HG03378 (cell line): ENCODE measurements around the gene HMGB2.

Experiments
- ATAC-seq: cut with Tn5 transposase; IDR thresholded peaks from one replicate; pipeline ENCODE4 v1.9.1; 2021; ENCODE audit warnings: mild to moderate bottlenecking, moderate library complexity; ENCODE audit not compliant: unreplicated experiment

Gene HMGB2

GRCh38 chr4:173334891-173335752 lies 964 bp upstream of the HMGB2 start:
- ATAC-seq, result peak; percentile 35

DNA sequence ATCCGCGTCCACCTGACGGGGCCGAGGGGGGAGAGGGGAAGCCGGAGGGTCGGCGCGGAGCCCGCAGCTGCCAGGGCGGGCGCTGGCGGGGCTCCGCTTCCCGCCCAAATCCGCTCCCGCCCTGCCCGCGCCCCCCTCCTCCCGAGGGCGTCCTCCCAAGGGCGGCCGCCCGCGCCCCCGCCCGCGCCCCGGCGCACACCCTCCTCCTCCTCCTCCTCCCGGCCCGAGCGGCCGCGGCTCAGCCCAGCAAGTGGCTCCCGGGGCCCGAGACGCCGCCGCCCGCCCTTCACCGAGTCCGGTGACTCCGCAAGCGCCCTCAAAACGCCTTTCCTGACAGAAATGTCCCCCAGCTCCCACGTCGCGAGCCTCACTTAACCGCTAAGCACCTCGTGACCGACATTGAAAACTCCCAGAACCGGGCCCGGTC lies 487 bp downstream of the HMGB2 start:
- no peak for ATAC-seq

DNA sequence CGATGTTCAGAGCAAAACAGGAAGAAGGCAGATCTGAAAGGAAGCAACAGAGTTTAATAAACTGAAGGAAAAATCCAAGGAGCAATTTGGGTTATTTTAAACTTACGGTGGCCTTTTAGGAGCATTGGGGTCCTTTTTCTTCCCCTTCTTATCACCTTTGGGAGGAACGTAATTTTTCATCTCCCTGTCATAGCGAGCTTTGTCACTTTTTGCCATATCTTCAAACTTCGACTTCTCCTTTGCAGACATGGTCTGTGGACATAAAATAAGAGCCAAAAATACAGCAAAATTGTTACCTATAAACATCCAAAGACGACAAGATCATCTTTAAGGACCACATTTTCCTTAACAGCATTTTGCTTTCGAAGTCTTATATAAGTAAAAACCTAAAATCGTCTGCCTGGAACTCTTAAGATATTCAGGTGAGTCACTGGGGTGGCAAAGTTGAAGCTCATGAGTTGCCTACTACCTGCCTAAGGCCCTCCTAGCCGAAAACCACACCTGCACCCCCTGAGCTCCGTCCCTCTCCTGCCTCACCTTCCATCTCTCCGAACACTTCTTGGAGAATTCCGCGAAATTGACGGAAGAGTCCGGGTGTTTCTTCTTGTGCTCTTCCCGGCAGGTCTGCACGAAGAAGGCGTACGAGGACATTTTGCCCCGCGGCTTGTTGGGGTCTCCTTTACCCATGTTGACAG lies 1.0 kb downstream of the HMGB2 start:
- no peak for ATAC-seq

DNA sequence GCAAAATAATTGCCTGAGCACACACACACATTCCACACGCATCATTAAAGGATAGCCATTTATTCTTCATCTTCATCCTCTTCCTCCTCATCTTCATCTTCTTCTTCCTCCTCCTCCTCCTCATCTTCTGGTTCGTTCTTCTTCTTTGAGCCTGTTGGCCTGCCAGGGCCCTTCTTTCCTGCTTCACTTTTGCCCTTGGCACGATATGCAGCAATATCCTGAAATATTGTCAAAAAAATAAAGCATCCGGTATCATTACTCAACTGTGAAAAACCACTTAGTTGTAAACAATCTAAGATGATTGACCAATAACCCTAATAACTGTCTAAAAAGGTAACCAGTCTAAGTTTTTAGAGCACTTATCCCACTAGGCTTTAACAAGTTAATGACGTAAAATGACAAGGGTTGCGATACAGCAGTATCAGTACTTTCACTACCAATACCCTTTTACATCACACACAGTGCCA lies 2.1 kb downstream of the HMGB2 start:
- ATAC-seq, result no peak

- ATAC-seq, result no peak
Observed at GRCh38 chr4:173330590-173330989, 3.6 kb downstream of the HMGB2 start.

DNA sequence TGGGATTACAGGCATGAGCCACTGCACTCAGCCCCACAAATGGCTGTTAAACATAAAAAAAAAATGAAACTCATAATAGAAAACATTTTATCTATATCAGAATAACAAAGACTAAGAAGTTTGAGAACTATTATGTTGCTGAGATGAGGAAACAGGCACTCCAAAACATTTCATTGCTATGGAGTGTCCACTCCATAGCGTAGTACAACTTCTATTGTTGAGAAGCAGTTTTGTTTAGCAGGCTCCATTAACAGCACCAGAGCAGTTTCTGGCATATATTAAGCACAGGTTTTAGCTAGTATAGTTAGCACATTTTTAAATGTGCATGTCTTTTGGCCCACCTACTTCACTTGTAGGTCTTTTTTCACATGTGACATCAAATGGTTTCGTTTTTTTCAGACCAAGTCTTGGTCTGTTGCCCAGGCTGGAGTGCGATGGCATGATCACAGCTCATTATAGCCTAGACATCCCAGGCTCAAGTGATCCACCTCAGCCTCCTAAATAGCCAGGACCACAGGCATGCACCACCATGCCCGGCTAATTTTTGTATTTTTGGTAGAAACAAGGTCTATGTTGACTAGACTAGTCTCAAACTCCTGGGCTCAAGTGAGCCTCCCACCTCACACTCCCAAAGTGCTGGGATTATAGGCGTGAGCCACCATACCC lies 5.8 kb downstream of the HMGB2 start:
- ATAC-seq, result no peak

GRCh38 chr4:173325007-173325736 lies 9.0 kb downstream of the HMGB2 start:
- ATAC-seq, result no peak

DNA sequence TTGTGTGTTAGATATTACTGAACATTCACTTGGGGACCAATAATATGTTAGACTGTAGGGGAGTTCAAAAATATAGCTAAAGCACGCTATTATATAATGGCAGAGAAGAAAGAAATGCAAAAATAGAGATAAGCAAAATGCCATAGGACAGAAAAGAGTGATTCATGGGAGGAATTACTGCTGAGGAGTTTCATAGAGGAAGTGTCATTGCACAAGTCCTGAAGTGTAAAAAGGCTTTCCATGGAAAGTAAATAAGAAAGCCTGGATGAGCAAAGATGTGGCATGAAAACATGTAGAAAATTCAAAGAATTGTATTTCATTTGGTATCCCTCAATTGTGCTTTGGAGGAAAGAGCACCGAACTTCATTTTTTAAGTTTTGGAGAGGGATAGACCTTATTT lies 14.5 kb downstream of the HMGB2 start:
- ATAC-seq, result no peak

DNA sequence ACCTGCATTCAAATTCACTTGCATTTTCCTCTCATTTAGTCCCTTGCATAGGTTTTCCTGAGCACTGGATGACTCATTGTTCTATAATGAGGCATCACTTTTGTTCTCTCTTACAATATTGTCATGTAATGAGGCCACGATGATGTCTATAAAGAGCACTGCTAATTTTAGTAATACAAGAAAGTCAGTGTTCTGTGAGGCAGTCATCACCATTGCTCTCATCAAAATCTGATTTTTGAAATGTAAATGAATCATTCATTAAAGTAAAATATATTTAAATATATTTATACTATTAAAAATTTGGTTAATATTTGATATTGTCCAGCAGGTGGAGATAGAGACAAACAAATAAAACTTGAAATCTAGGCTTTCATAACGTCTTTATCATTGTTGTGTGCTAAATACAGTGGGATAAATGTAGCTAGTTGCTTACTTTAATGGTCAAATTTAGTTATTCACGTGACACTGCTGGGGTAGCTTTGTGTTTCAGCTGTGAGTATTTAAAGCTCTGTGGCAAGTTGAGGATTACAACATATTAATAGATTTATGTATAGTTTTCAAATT lies 15.4 kb downstream of the HMGB2 start:
- peak; percentile 37 for ATAC-seq

- ATAC-seq, result no peak
Observed at GRCh38 chr4:173318240-173318639, 15.9 kb downstream of the HMGB2 start.

GRCh38 chr4:173317004-173317403 lies 17.2 kb downstream of the HMGB2 start:
- ATAC-seq, result peak; percentile 37

- ATAC-seq, result no peak
Observed at GRCh38 chr4:173316060-173316459, 18.1 kb downstream of the HMGB2 start.

GRCh38 chr4:173314715-173315114 lies 19.4 kb downstream of the HMGB2 start:
- ATAC-seq, result no peak

DNA sequence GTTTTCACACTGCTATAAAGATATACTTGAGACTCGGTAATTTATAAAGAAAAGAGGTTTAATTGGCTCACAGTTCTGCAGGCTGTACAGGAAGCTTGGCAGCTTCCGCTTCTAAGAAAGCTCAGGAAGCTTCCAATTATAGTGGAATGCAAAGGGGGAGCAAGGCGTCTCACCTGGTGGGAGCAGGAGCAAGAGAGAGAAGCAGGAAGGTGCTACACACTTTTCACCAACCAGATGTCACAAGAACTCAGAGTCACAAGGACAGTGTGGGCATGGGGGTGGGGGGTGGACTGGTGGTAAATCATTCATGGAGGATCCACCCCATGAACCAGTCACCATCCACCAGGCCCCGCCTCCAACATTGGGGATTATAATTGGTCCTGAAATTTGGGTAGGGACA lies 22.8 kb downstream of the HMGB2 start:
- ATAC-seq, result no peak

GRCh38 chr4:173307778-173308177 lies 26.4 kb downstream of the HMGB2 start:
- no peak for ATAC-seq

GRCh38 chr4:173301518-173302201 lies 32.5 kb downstream of the HMGB2 start:
- ATAC-seq, result peak; percentile 57

GRCh38 chr4:173294444-173294843 lies 39.7 kb downstream of the HMGB2 start:
- no peak for ATAC-seq

- no peak for ATAC-seq
Observed at GRCh38 chr4:173293663-173294062, 40.5 kb downstream of the HMGB2 start.

DNA sequence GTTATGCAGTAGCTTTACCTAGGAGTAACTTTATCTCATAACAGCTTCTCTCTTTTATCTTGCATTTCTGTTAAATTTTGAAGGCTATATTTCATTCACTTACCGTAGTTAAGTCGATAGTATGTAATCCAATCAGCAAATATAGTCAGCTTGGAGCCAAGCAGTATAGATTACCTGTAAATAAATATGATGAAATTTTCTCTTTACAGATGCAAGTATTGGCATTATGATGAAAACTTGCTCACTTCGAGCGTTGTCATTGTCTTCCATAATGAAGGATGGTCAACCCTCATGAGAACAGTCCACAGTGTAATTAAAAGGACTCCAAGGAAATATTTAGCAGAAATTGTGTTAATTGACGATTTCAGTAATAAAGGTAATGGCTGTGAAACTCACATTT lies 42.3 kb downstream of the HMGB2 start:
- ATAC-seq, result no peak

DNA sequence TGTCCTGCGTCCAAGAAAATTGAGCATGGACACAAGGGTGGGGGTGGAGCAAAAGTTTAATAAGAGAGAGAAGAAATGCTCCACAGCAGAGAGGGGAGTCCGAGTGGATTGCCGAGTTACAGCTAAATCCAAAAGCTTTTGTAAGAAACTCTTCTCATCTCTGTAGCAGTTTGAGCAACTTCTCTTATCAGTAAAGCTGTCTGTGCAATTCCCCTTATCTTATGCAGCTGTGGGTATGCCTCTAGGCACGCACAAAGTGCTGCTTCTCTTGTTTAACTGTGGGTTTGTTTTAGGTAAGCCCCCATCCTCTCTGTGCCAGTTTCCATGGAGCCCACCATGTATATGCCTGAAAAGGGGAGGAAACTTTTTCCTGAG lies 44.8 kb downstream of the HMGB2 start:
- ATAC-seq, result no peak
